RWPE1 (cell line): Measurements from ENCODE around the gene CPNE5.

Experiments
- CTCF ChIA-PET: fragments of 350-600 bp; sonication (Branson Sonifier 250); formaldehyde crosslinking; extraction: SDS; loops from one replicate; lab custom pipeline; 2021; lab: Yijun Ruan, JAX
- POLR2A ChIA-PET: fragments of 400-600 bp; formaldehyde crosslinking; extraction: SDS; loops from one replicate; lab custom pipeline; 2020; ENCODE audit warnings: antibody characterized with exemption; ENCODE audit not compliant: low non-redundant PET; lab: Yijun Ruan, JAX
- DNase-seq: peaks from one replicate; pipeline ENCODE4 v3.0.0; 2012; ENCODE audit warnings: low spot score
- H3K27ac ChIP-seq: fragments of 450-650 bp; 2 replicates; pipeline ENCODE4 v1.5.1; 2017
- TF ChIP-seq, protein P1 (sequence below): fragments of 450-650 bp; conservative IDR thresholded peaks from 2 replicates; pipeline ENCODE4 v1.5.1; 2017; ENCODE audit warnings: low read depth, mild to moderate bottlenecking

The CPNE5 gene

DNA sequence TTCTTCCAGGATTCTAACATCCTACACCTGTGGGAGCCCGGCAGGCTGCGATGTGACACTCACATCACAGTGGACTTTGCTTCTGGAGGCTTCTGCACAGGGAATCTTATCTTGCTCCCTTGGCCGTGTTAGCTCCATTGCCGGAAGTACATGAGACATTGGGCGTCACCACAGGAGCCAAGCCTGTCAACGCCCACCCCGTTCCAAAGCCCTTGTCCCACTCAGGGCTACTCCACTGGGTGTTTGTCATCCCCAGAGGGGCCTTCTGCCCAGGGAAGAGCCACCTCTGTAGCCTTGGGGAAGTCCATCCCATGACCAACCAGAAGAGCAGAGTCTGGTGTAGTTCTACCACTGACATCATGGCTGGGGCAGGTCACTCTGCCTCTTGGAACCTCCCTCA is 139.9 kb downstream of the CPNE5 start:
- ChIA-PET CTCF (interaction anchor here (0.5 to 0.6 kb wide), 2 partner anchors 55 to 167 kb away, joined by 3 to 5 read pairs; no protein-coding TSS in a partner anchor), POLR2A (no interaction called here)
- H3K27ac ChIP-seq, result no peak overlapping the region
- TF ChIP-seq, protein P1, sequence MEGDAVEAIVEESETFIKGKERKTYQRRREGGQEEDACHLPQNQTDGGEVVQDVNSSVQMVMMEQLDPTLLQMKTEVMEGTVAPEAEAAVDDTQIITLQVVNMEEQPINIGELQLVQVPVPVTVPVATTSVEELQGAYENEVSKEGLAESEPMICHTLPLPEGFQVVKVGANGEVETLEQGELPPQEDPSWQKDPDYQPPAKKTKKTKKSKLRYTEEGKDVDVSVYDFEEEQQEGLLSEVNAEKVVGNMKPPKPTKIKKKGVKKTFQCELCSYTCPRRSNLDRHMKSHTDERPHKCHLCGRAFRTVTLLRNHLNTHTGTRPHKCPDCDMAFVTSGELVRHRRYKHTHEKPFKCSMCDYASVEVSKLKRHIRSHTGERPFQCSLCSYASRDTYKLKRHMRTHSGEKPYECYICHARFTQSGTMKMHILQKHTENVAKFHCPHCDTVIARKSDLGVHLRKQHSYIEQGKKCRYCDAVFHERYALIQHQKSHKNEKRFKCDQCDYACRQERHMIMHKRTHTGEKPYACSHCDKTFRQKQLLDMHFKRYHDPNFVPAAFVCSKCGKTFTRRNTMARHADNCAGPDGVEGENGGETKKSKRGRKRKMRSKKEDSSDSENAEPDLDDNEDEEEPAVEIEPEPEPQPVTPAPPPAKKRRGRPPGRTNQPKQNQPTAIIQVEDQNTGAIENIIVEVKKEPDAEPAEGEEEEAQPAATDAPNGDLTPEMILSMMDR, result no peak
- no peak for DNase-seq

DNA sequence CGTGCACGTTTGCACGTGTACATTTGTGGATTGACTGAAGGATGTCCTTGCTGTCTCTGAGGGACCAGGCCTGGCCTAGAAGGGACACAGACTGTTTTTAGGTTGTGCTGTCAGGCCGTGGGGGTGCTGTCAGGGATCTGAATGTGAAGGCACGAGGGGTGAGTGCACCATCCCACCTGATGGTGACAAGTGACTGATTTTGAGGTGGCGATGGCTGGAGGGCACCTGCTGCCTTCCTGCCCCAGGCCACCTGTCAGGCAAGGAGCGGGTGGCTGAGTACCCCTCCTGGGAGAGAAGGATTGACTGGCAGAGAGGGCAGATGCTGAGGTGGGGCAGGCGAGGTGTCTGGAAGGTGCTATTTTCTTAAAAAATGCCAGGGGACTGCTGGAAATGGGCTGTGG is 140.4 kb downstream of the CPNE5 start:
- ChIA-PET POLR2A (no interaction called here), CTCF (interaction anchor here (0.5 to 0.6 kb wide), 2 partner anchors 55 to 166 kb away, joined by 3 to 5 read pairs; no protein-coding TSS in a partner anchor)
- H3K27ac ChIP-seq, result no peak overlapping the region
- DNase-seq, result no peak
- TF ChIP-seq, protein P1, result no peak

DNA sequence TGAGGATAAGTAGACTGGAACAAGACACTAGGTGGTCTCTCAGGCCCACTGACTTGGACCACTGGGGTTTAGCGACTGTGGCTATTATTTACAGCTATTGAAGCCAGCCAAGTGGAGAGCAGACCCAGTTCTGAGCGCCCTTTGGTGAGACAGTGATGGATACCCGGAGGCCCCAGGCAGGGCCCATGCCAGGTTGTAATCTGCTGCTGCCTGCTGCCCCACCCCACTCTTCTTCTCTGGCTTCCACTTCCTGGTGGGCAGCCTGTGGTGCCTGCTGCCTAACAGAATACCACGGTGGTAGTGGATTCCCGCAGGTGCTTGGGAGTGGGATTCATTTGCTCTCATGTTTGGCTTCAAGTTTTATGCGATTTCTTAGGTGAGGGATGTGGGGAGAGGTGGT is 141.0 kb downstream of the CPNE5 start:
- TF ChIP-seq, protein P1, result no peak
- no peak overlapping the region for H3K27ac ChIP-seq
- CTCF ChIA-PET, result no interaction called here
- POLR2A ChIA-PET, result no interaction called here
- DNase-seq, result no peak

DNA sequence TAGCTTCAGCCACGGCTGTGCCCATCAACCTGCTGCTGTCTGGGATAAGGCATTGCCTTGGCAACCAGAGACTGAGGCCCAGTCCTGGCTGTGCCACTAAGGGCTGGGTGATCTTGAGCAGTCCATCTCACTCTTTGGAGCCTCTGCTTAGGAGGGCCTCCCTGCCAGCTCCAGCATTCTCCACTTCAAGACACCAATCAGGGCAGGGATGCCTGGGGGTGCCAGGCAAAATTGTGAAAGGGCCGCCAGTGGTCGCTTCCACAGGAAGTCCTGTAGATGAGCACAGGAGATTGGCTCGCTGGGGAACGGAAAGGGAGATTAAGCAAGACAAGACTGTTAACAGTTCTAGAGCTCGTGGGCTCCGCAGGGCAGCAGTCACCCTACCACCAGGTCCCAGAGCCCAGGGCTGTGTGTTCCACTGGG is 141.8 kb downstream of the CPNE5 start, which contains the start of gene RAB44:
TSS of gene RAB44 (plus strand) at position 346 of the 423 bp plus-strand sequence. CDS start 6,410 bp downstream, outside the sequence.
- H3K27ac ChIP-seq, result no peak within 1 kb of the TSS
- ChIA-PET POLR2A (no interaction called here), CTCF (no interaction called here)
- TF ChIP-seq, protein P1, result no peak
- DNase-seq, result no peak

DNA sequence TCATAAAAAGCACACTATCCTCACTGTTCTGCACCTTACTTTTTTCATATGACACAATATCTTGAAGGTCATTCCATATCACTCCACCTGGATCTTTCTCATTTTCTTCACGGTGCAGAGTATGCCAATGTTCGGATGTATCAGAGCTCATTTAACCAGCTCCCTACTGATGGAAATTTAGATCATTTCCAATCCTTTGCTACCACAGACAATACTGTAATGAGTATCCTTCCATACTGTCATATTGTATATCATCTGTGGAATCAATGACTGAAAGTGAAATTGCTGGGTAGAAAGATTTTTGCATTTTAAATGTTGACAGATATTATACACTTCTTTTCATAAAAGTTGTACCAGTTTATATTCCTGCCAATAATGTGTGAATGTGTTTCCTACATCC is 143.8 kb downstream of the CPNE5 start:
- TF ChIP-seq, protein P1, result no peak
- CTCF ChIA-PET, result interaction anchor here (0.6 to 0.8 kb wide), 2 partner anchors 183 to 285 kb away, joined by 3 to 6 read pairs; no protein-coding TSS in a partner anchor
- no peak for DNase-seq
- H3K27ac ChIP-seq, result no peak overlapping the region
- POLR2A ChIA-PET, result no interaction called here

DNA sequence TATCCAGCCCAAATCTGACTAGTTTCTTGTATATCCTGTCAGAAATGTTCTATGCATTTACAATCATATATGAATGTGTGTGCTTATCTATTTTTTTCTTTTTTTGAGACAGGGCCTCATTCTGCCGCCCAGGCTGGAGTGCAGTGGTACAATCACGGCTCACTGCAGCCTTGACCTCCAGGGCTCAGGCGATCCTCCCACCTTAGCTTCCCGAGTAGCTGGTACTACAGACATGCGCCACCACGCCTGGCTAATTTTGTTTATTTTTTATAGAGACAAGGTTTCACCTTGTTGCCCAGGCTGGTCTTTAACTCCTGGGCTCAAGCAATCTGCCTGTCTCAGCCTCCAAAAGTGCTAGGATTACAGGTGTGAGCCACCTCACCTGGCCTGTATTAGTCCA is 144.6 kb downstream of the CPNE5 start:
- POLR2A ChIA-PET, result no interaction called here
- TF ChIP-seq, protein P1, result no peak
- DNase-seq, result no peak
- H3K27ac ChIP-seq, result no peak overlapping the region
- CTCF ChIA-PET, result interaction anchor here (0.8 kb wide), 1 partner anchor 286 kb away, joined by 3 read pairs; no protein-coding TSS in a partner anchor
